Activated CD4-positive, alpha-beta T cell treated with anti-CD3 and anti-CD28 coated beads, Interleukin-2, amount 50 U/mL, for 48 hours (primary cell): ENCODE measurements around the gene CFAP210.

Experiments
- DNase-seq, 2 experiments: peaks; one replicate each; pipeline ENCODE4 v3.0.0-alpha.2; 2020

CFAP210 gene, protein sequence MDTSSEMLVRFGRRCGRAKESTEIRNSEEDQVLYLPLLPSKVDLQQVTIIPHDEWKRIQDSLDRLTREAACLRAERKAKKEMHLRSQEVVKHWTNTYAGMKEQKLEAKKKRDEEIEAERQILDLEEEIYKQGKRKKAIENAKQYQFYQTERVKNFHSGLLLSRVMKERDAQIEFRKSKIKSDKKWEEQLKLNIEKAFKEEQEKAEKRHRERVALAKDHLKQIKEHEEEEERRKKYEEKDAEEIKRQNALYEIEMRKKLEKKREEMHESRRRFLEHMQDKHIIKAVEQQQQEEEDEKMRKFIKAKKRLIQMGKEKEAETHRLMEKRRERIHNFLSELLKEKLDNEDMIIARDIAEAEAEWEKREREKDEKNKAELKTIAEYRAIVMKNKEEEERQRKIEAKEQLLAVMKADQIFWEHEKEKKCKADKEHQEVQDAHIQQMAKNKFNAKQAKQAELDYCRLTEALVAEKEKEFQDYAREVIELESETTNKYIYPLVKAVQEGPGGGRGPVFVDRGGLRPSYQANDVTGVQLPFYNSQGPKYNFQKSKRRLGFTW

DNA sequence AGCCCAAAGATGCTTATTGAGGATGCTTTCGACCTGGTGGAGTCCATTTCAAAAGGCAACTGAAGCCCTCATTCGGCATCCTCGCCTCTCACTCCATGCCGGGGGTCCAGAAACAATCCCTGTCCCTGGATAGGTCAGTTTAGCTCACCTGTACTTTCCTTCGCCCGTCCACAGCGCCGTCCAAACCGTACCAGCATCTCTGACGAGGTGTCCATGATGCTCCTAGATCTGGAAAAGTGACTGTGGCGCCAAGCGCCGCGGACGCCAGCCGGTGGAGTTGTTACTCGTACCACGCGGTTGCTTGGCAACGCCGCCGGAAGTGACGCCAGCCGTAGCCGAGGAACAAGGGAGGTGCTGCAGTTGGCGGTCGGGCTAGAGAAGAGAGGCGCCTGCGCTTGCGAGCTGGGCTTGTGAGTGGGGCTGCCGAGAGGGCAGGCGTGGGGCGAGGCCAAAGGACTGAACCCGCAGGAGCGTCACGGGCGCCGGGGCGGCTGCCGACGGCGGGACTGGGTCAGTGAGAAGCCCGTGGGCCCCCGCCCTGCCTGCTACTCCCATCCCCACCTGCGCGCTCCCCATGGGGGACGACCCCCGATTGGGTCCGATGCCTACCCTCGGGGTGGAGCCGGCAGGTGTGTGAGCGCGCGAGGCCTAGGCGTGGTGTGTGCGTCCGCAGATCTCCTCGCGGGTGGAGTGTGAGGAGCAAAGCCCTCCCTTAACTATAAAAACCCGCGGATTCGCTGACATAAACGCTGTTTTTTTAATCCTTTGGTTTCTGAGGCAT, at the start of gene CFAP210, which contains the start of gene PHOSPHO2:
CFAP210 (minus strand) TSS at position 293 of the 781 bp plus-strand sequence; CDS start at position 215, 78 bp downstream.
PHOSPHO2 (plus strand) TSS at position 357 of the 781 bp plus-strand sequence. CDS start 6,503 bp downstream, outside the sequence.
- DNase-seq, result peak; percentile 99

DNA sequence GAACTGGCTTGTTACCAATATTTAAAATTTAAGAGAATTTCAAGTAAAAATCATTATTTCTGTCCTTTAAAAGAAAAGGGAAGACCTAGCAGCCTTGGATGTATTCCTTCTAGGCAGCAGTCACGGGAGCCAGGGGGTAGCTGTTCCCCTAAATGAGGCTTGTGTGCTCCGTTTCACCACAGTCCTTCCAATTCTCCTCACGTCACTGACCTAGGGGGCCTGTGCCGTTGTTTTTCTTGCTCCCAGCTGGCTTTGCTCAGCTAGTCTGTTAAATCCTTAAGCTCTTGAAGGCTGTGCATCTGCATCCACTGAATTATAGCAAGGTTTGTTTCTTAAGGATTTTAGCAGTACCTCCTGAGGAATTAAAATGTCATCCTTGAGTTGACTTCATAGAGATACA, 49.3 kb upstream of the CFAP210 start:
- DNase-seq, result no peak

DNA sequence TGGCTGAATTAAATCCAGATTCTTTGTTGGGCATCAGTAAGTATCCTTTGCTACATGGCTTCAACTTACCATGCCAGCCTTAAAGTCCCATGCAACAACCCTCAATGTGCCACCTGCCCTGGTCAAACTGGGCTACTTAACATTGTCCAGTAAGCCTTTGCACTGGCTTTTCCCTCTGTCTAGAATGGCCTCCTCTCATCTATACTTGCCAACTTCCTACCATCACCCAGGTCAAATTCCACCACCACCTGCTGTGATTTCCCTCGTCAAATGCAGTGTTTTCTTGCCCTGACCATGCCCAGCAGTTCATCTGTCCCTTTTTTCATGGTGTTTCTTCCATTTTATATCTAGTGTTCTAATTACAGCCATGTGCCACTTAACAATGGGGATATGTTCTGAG, 45.1 kb upstream of the CFAP210 start:
- DNase-seq, result no peak

DNA sequence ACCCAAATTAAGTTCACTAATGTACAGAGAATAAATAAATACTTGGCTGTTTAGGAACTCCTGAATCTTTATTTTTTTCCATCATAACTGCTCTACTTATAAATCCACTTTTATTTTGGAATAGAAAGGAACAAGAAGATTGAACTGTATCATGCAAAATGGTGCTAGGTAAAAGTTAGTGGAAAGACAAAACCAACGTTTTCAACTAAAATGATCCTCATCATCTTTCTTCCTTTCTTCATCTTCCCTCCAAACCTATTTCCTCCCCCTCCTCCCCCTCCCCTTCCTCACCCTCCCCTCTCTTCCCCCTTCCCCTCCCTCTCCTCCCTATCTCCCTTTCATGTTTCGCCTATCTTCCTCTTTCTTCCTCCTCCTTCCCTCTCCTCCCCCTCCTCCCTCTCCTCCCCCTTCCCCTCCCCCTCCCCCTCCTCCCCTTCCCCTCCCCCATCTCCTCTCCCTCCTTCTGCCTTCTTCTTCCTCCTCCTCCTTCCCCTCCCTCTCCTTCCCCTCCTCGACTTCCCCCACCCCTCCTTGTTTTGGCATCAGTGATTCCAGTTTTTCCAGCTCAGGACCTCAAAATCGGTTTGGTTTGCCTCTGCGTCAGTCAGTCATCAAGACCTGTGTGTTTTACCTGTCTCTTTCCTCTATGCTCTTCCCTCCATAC, 44.5 kb upstream of the CFAP210 start:
- no peak for DNase-seq

DNA sequence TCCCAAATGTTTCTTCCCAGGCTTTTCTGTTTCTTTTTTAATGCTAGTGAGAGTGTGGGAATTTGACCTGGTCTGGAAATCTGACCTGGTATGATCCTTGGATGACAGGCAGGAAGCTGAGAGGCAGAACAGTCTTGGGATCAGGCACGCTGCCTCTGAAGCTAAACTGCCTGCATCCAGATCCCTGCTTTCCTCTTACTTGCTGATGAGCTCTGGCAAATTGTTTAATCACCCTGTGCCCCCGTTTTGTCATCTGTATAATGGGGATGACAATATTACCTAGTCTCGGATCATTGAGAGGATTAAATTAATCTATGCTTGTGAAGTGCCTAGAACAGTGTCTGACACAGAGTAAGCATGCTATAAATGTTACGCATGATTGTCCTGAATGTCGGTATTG, 42.7 kb upstream of the CFAP210 start:
- DNase-seq, result no peak

DNA sequence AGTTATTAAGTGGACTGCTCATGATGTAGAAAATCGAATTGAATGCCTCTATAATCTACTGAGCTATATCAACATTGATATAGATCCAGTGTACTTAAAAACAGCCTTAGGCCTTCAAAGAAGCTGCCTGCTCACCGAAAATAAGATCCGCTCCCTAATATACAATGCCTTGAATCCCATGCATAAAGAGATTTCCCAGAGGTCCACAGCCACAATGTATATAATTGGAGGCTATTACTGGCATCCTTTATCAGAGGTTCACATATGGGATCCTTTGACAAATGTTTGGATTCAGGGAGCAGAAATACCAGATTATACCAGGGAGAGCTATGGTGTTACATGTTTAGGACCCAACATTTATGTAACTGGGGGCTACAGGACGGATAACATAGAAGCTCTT, 41.4 kb upstream of the CFAP210 start:
- DNase-seq, result no peak

DNA sequence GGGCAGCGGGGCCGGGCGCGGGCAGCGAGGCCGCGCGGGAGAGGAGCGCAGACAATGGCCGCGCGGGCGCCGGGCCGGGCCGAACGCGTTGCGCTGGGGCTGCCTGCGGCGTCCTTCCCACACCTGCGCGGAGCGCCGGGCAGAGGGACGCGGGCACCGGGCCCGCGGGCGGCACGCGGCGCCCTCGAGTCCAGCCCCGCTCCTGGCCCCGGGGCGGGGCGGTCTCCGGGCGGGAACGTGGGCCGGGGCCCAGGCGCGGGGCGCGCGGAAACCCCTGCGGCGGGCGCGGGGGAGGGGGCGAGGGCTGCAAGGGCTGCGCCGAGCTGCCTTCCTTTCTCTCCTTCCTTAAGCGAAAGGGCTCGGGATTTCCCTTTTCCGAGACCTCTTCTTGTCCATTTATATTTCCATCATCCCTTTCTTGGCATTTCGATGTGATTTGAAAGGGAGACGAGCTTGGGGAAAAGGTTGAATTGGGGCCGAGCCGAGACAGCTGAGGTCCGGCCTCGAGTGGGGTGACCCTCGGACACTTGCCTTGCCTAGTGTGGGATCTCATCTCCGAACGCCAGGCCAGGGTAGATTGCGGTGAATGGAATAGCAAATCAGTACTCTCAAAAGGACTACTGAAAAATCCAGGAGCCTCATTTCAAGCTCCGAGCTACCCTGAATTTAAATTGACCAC, 40.1 kb upstream of the CFAP210 start:
- peak; percentile 22 to 23 for DNase-seq

DNA sequence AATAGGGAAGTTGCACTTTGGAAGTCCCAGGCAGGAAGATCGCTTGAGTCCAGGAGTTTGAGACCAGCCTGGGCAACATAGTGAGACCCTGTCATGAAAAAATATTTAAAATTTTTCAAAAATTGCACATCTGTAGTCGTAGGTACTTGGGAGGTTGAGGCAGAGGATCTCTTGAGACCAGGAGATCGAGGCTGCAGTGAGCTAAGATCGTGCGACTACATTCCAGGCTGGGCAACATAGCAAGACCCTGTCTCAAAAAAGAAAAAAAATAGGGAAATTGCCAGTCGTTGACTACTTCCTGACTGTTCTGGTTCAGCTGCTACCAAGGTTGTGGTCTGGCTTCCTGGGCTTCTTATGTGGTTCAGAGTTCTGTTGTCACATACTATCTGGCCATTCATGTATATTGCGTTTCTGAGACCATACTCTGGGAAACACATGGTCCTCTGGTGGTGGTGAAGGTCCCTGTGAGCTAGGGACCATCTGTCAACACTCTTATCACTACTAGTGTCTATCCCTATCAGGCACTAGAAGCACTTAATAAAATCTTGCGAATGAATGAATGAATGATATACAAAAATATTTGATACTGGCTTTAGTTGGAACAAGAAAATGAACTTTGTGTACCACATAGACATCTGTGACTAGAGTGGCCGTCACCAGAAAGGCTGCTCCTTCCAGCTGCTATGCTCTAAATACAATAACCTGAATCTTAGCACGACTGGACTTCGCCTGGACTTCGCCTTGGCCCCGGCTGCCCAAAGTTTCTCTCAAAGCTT, 38.6 kb upstream of the CFAP210 start:
- no peak for DNase-seq

DNA sequence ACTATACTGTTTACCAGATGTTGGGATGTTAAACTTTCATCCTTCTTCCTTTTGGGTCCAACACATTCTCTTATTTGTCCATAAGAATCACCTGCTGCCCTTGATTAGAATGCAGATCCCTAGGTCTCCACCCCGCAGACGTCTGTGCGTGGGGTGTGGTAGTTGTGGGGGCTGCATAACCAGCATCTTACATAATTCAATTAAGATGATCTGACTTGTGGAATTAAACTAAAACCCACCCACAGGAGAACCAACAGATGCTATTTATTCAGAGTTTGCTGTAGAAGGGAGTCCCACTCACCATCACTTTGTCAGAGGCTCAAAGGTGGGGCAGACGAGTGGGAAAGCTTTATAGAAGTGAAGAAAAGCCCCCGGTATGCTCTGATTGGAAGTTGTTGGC, 37.9 kb upstream of the CFAP210 start:
- DNase-seq, result no peak

DNA sequence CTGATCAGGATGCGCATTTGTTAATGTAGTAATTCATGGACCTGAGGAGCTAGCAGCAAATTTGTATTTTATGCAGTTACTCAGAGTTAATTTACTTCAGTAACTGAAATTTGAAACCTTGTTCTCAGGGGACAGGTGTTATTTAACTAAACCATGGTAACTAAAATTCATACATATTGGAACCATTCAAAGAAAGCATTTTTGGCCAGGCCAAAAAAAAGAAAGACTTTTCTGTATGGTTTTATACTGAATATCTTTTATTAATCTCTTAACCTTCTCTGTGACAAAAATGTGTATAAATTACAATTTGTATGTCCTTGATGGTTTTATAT, 35.0 kb upstream of the CFAP210 start:
- no peak for DNase-seq

DNA sequence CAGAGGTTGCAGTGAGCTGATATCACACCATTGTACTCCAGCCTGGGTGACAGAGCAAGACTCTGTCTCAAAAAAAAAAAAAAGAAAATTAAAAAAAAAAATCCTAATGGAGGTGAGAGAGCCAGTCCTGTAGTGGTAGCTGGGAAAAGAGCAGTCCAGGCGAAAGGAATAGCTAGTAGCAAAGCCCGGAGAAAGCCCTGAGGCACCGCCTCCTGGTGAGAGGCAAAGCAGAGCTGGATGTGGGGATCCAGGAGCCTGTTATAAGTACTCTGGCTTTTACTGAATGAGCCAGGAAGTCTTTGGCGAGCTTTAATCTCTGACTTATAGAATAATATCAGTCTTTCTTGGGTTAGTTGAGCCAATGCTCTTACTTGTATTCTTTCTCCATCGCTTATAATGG, 32.9 kb upstream of the CFAP210 start:
- no peak for DNase-seq

DNA sequence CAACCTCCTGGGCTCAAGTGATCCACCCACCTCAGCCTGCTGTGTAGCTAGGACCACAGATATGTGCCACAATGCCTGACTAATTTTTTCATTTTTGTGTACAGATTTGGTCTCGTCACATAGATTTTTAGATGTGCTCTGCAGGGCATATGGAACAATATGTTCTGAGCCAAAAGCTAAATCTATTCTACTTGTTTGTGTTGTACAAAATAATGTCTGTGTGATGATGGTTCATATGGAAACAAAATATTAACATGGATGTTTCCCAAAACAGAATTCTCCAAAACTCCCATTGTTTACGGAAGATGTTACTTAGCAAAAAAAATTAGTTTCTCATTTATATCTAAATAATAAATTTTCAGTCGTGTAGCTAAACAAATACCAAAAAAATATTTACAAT, 26.8 kb upstream of the CFAP210 start:
- no peak for DNase-seq

DNA sequence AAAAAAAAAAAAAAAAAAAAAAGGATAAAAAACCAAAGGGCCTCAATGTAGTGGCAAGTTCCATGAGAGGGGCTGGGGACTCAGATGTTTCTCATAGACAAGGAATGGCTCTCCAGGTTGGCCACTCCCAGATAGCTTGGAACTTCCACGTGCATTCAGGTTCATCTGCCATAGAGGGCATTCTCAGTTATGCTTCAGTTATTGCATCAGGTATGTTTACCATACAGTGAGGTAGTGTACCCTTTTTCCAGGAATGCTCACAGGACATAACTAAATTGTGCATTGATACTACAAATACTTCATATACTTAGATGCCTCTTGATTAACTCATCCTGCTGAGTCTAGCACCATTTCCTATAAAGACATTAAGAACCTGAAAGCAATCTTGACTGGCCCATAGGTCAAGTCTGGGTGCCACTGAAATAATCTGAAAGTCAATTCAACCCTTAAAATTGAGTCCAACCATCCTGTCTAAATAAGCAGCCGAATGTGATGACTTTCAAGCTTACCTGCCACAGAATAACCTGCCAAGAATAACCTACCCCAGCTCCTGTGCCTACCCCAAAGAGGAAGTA, 24.8 kb upstream of the CFAP210 start:
- no peak for DNase-seq

DNA sequence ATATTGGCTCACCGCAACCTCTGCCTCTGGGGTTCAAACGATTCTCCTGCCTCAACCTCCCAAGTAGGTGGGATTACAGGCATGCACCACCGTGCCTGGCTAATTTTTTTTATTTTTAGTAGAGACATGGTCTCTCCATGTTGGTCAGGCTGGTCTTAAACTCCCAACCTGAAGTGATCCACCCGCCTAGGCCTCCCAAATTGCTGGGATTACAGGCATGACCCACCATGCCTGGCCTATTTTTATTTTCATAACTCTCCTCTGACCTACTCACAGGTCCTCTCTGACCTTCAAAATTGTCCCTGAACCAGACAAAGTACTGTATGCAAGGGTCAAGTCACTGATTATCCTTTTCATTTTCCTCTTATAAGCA, 23.5 kb upstream of the CFAP210 start:
- DNase-seq, result no peak

DNA sequence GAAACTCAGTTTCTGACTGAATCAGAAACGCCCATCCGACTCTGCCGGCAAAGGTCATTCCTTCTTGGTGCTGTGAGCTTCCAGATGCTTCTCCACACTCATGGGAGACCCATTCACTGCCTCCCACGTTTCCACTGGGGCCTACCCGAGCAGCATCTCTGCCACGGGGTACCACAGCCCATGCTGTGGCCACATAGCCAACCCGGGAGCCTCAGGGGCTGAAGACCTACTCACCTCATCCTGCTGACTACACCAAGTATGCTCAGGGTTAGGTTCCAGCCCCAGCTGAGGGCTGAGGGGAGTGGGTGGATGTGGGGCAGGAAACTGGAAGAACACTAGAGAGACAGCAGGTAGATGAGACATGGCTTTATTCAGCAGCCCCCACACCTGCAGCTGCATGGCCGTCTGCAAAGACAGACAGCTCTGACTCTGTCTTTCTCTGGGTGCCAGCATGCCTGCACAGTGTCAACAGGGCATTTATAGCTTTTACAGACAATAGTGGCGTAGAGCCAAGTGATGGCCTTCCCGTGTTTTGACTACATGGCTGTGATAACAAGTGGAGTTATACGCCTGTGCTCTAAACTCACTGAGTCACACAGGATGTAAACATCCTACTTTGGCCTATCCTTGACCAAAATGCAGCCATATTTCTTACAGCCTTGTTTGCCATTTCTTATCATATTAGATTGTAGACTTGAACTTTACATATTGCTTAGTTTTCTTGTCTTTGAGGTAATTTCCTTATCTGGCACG, 22.9 kb upstream of the CFAP210 start:
- no peak for DNase-seq

DNA sequence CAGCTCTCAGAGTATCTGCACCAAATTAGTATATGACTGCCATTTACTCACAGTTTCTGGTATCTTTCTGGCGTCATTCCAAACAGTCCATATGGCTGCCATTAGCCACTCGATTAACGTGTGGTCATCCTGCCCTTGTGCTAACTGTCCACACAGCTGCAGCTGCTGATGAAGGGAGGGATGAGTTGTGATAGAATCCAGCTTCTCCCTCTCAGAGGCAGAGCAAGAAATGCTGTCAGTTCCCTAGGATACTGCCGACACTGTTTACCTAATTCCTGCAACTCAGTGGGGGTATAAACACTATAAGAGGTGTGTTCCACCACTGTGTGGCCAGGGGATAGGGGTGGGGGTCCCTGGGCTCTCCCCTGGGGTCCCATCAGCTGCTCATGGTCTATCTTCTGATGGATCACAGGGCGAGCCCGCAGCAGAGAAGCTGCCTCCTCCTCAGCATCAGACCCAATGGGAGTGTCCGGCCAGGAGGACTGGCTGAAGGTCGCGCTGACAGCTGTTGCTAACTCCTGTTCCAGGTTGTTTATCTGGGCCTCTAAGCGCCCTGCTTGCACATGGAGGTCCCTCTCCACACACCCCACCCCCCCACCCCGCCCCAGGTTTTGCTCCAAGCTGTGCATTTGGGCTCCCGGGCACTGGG, 22.2 kb upstream of the CFAP210 start:
- DNase-seq, result no peak

DNA sequence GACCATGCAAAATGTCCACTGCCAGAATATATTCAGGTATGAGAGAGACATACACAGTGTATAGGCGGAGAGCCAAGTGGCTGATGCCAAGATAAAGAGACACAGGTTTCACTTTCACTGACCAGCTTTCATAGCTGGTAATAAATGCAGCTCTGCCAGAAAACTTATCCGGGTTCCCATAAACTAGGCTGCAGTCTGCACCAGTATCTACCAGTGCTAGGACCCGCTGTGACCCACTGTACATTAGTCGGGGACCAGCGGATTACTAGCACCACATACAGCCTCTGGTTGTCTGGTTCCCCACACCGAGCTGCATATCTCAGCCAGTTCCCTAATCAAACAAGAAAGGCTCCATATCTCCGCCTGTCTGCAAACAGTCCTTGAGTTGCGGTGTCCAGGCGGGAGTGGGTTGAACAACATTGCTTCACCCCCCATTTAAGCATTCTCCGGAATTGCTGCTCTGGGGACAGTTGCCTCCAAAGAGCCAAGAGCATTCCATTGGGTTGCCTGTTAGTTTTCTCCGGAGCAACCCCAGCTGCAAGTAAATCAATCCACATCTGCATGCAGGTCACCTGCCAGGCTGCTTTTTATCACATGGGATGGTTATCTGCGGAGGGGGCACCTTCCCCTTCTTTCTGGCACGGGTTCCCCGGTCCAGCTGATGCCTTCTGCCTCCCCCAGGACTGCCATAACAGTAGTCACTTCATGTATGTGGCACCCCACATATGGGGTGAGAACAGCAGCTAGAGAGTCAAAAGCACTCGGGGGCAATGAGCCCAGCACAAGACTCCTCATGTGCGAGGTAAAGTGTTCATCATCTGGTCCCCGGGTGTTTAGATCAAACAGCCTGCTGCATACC, 21.4 kb upstream of the CFAP210 start:
- no peak for DNase-seq

DNA sequence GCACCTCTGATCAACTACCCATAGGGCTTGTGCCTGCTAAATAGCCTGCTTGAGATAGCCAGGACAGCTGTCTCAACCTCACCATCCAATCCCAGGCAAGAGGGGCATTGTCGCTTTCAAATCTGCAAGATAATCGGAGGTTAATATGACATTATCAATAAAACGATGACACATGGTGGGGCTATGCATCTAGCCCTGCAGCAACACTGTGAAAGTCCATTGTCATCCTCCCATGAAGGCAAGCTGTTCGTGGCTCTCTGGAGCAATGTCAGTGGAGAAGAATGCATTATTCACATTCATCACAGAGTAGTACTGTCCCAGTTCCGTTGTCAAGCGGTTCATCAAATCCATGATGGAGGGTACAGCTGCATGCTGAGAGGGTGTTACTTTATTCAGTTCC, 20.5 kb upstream of the CFAP210 start:
- DNase-seq, result no peak

DNA sequence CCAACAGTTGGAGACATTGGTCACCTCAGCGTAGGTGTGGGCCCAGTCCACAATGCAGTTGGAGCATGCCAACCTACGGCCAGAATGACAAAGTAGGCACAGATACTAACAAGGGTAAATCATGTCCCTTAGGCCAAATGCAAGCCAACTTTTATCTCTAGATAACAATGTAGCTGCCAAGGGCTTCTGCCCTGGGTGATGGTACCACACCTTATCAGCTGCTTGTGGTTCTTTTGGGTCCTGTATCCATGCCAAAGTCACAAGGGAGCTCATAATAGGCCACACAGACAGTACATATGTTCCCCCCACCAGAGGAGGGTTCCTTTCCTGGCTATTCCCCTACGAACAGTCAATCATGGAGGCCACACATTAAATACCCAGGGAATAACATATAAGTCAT, 19.1 kb upstream of the CFAP210 start:
- DNase-seq, result no peak
